Measurements from ENCODE around the gene CCDC187.

The CCDC187 gene

GRCh38 chr9:136311051-136312008 lies 7.4 kb upstream of the CCDC187 start:
- no peak for DNase-seq

GRCh38 chr9:136310273-136311030 lies 6.6 kb upstream of the CCDC187 start:
- DNase-seq = no peak

- DNase-seq = no peak
These were observed 5.9 kb upstream of the CCDC187 start for GRCh38 chr9:136309806-136310220.

- DNase-seq = no peak
These were observed 5.4 kb upstream of the CCDC187 start for GRCh38 chr9:136309101-136309801.

- no peak for DNase-seq
These were observed 4.8 kb upstream of the CCDC187 start for GRCh38 chr9:136308702-136309053.

GRCh38 chr9:136308006-136308701 lies 4.3 kb upstream of the CCDC187 start:
- no peak for DNase-seq

- DNase-seq = no peak
These were observed 3.4 kb upstream of the CCDC187 start for GRCh38 chr9:136307215-136307750.

- DNase-seq = peak in 1 of 4 experiments; percentile 31
These were observed 2.6 kb upstream of the CCDC187 start for GRCh38 chr9:136306211-136307208.

GRCh38 chr9:136305804-136306203 lies 1.9 kb upstream of the CCDC187 start:
- DNase-seq = no peak

- no peak for DNase-seq
These were observed 1.1 kb upstream of the CCDC187 start for GRCh38 chr9:136304981-136305380.

- no peak for DNase-seq
These were observed 562 bp upstream of the CCDC187 start for GRCh38 chr9:136304456-136304855.

- DNase-seq = no peak
These were observed 649 bp downstream of the CCDC187 start for GRCh38 chr9:136303066-136303824.

- no peak for DNase-seq
These were observed 1.4 kb downstream of the CCDC187 start for GRCh38 chr9:136302527-136302926.

GRCh38 chr9:136300866-136301265 lies 3.0 kb downstream of the CCDC187 start:
- no peak for DNase-seq

- no peak for DNase-seq
These were observed 3.8 kb downstream of the CCDC187 start for GRCh38 chr9:136300016-136300545.

- DNase-seq = no peak
These were observed 4.4 kb downstream of the CCDC187 start for GRCh38 chr9:136299541-136299940.

- no peak for DNase-seq
These were observed 4.8 kb downstream of the CCDC187 start for GRCh38 chr9:136299116-136299515.

- DNase-seq = no peak
These were observed 5.8 kb downstream of the CCDC187 start for GRCh38 chr9:136297766-136298735.

Data from suppressor macrophage (primary cell).